Measurements from ENCODE around the gene ADAM17. TPM values are rescaled to one million over a fixed set of nuclear protein-coding genes. Genes with fewer than 3 reads are reported as not detected.
A peak's percentile ranks its signal among the peaks of the same experiment; 100 is the strongest.

The ADAM17 gene
- total and polyA plus RNA-seq, 2 of the 13 experiments (the other 11 are each of a cell fraction or from before 2014, with no cell fraction given) = 6.5 to 33.4 TPM

DNA sequence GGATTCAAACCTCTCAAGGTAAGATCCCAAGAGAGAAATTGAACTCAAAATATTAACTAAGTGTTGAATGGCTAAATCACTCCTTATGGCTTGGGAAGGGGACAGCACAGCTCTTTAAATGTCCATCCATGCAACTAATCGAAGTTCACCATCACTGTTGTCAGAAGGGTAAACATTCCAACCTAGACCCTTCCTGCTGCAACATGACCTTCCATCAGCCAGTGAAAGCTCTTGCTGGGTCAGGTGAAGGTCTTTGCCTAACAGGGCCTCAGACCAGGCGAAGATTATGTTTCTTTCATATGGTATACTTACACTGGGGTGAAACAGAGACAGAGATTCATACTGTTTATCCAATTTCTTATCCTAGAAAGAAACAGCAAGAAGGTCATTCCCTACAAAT is 64.8 kb downstream of the ADAM17 start (continued):
- TF ChIP-seq HNF4G (IDR thresholded peaks at IDR 0.05; ENCODE audit: borderline replicate concordance, low read depth, low read length) (no peak), HNF4G (CRISPR knock-in tag; IDR thresholded peaks at IDR 0.05; ENCODE audit: borderline replicate concordance, low read depth) (no peak), ZNF839 (CRISPR knock-in tag; IDR thresholded peaks at IDR 0.05; ENCODE audit: borderline replicate concordance) (no peak), EP300 (IDR thresholded peaks at IDR 0.05; ENCODE audit: low read depth in 2 of 2, low read length in 2 of 2) (peak in 1 of 2 experiments; percentile 27; a peak in 1 of 4 replicates), EP300 (CRISPR knock-in tag; IDR thresholded peaks at IDR 0.05; ENCODE audit: borderline replicate concordance) (no peak), PHF5A (CRISPR knock-in tag; IDR thresholded peaks at IDR 0.05; ENCODE audit: low read depth, unreplicated experiment) (no peak), IRX3 (CRISPR knock-in tag; IDR thresholded peaks at IDR 0.05; ENCODE audit: borderline replicate concordance, low read depth) (no peak), ZNF644 (CRISPR knock-in tag; IDR thresholded peaks at IDR 0.05; ENCODE audit: low read depth) (0 out of 2 replicates have a peak, but pooled peaks have one; percentile 14), ZNF788 (CRISPR knock-in tag; IDR thresholded peaks at IDR 0.05; ENCODE audit: borderline replicate concordance) (no peak), NPAS2 (CRISPR knock-in tag; IDR thresholded peaks at IDR 0.05; ENCODE audit: borderline replicate concordance) (no peak), MXI1 (IDR thresholded peaks at IDR 0.05; ENCODE audit: borderline replicate concordance, low read depth, low read length) (no peak), ZNF383 (CRISPR knock-in tag; IDR thresholded peaks at IDR 0.05; ENCODE audit: borderline replicate concordance) (no peak), HNRNPUL1 (IDR thresholded peaks at IDR 0.05; ENCODE audit: low read depth, low read length) (no peak), ELF4 (CRISPR knock-in tag; IDR thresholded peaks at IDR 0.05; ENCODE audit: borderline replicate concordance) (no peak), ZSCAN25 (CRISPR knock-in tag; IDR thresholded peaks at IDR 0.05) (no peak), CEBPG (CRISPR knock-in tag; IDR thresholded peaks at IDR 0.05) (peak; percentile 41; the same call in 1 of the 2 replicates), KLF16 (CRISPR knock-in tag; IDR thresholded peaks at IDR 0.05) (no peak), NCOA2 (CRISPR knock-in tag; IDR thresholded peaks at IDR 0.05) (peak; percentile 11; the same call in 1 of the 2 replicates), ZNF12 (CRISPR knock-in tag; IDR thresholded peaks at IDR 0.05) (no peak), ZMYM4 (CRISPR knock-in tag; IDR thresholded peaks at IDR 0.05) (peak; percentile 80), NR2F6 (IDR thresholded peaks at IDR 0.05) (peak; percentile 57), NR2F6 (CRISPR knock-in tag; IDR thresholded peaks at IDR 0.05) (peak; percentile 80), RELA (CRISPR knock-in tag; IDR thresholded peaks at IDR 0.05) (no peak), SIN3B (IDR thresholded peaks at IDR 0.05; ENCODE audit: low read length) (no peak)
- TF ChIP-seq, protein P1, sequence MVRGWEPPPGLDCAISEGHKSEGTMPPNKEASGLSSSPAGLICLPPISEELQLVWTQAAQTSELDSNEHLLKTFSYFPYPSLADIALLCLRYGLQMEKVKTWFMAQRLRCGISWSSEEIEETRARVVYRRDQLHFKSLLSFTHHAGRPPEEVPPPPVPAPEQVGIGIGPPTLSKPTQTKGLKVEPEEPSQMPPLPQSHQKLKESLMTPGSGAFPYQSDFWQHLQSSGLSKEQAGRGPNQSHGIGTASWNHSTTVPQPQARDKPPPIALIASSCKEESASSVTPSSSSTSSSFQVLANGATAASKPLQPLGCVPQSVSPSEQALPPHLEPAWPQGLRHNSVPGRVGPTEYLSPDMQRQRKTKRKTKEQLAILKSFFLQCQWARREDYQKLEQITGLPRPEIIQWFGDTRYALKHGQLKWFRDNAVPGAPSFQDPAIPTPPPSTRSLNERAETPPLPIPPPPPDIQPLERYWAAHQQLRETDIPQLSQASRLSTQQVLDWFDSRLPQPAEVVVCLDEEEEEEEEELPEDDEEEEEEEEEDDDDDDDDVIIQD (CRISPR knock-in tag; IDR thresholded peaks at IDR 0.05; ENCODE audit: low read depth) = peak; percentile 50; the same call in 1 of the 2 replicates
- TF ChIP-seq, protein P2, sequence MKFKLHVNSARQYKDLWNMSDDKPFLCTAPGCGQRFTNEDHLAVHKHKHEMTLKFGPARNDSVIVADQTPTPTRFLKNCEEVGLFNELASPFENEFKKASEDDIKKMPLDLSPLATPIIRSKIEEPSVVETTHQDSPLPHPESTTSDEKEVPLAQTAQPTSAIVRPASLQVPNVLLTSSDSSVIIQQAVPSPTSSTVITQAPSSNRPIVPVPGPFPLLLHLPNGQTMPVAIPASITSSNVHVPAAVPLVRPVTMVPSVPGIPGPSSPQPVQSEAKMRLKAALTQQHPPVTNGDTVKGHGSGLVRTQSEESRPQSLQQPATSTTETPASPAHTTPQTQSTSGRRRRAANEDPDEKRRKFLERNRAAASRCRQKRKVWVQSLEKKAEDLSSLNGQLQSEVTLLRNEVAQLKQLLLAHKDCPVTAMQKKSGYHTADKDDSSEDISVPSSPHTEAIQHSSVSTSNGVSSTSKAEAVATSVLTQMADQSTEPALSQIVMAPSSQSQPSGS (CRISPR knock-in tag; IDR thresholded peaks at IDR 0.05) = no peak
- TF ChIP-seq, protein P3, sequence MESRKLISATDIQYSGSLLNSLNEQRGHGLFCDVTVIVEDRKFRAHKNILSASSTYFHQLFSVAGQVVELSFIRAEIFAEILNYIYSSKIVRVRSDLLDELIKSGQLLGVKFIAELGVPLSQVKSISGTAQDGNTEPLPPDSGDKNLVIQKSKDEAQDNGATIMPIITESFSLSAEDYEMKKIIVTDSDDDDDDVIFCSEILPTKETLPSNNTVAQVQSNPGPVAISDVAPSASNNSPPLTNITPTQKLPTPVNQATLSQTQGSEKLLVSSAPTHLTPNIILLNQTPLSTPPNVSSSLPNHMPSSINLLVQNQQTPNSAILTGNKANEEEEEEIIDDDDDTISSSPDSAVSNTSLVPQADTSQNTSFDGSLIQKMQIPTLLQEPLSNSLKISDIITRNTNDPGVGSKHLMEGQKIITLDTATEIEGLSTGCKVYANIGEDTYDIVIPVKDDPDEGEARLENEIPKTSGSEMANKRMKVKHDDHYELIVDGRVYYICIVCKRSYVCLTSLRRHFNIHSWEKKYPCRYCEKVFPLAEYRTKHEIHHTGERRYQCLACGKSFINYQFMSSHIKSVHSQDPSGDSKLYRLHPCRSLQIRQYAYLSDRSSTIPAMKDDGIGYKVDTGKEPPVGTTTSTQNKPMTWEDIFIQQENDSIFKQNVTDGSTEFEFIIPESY (CRISPR knock-in tag; IDR thresholded peaks at IDR 0.05) = no peak
- TF ChIP-seq, protein P4, sequence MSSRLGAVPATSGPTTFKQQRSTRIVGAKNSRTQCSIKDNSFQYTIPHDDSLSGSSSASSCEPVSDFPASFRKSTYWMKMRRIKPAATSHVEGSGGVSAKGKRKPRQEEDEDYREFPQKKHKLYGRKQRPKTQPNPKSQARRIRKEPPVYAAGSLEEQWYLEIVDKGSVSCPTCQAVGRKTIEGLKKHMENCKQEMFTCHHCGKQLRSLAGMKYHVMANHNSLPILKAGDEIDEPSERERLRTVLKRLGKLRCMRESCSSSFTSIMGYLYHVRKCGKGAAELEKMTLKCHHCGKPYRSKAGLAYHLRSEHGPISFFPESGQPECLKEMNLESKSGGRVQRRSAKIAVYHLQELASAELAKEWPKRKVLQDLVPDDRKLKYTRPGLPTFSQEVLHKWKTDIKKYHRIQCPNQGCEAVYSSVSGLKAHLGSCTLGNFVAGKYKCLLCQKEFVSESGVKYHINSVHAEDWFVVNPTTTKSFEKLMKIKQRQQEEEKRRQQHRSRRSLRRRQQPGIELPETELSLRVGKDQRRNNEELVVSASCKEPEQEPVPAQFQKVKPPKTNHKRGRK (CRISPR knock-in tag; IDR thresholded peaks at IDR 0.05) = no peak
